GM21381 (cell line): ENCODE results near the gene GPR101.
"Not testable (repeated sequence)": the region's sequence is repeated elsewhere in the genome, so short reads cannot be mapped to it uniquely, and the experiment has no call there.

ENCODE experiments used
- ATAC-seq: cut with Tn5 transposase; IDR thresholded peaks from one replicate; pipeline ENCODE4 v1.9.1; 2021; ENCODE audit warnings: mild to moderate bottlenecking, moderate library complexity; ENCODE audit not compliant: unreplicated experiment

GPR101 gene

DNA sequence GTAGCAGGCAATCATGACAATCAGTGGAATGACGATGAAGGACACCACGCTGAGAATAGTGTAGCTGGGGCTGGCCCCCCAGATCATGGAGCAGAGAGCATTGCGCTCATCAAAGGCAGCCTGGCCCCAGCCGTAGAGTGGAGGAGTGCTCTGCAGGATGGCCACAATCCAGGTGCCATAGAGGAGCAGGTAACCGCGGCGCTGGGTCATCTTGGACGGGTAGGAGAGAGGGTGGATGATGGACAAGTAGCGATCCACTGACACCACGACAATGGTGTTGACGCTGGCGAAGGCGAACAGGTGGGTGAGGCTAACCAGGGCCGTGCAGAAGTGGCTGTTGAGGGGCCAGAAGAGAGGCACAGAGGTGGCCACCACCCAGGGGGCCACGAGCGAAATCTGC, 2.8 kb downstream of the GPR101 start:
- ATAC-seq: no peak

DNA sequence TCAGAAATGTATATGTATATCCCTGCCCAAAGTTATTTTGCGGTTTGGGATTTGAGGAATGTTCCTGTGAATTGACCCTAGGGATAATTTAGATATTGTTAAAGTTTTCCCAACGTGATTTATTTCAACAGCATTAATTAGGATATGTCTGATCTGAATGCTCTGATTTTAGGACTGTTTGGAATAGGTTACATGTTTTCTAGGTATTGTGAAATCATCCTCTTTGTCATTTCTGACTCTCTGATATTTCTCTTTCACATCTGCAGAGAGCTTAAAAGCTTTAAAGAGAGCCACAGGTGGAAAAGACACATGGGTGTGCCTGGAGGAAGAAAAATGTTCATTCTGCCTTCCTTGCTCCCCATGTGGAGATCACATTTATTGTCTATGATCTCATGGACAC, 5.1 kb downstream of the GPR101 start:
- no peak for ATAC-seq

DNA sequence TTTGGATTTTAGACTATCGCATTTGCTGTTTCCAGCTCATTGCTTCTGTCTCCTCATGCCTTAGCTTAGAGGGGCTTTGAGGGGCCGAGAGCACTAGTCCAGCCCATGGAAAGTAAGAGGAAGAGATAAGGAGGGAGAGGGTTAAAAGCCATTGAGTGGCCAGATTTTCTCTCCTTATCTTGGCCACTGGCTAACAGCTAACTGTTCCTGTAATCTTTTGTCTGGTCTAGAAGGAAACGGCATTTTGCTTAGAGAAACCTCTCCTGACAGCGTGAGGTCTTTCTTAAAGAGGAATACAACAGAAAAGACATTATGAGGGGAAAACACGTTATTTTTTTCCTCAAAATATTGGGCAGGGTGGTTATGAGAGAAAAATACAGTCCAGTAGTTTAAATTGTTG, 7.9 kb downstream of the GPR101 start:
- ATAC-seq: no peak

DNA sequence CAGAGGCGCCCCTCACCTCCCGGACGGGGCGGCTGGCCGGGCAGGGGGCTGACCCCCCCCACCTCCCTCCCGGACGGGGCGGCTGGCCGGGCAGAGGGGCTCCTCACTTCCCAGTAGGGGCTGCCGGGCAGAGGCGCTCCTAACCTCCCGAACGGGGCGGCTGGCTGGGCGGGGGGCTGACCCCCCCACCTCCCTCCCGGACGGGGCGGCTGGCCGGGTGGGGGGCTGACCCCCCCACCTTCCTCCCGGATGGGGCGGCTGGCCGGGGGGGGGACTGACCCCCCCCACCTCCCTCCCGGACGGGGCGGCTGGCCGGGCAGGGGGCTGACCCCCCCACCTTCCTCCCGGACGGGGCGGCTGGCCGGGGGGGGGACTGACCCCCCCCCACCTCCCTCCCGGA, 33.6 kb downstream of the GPR101 start:
- ATAC-seq: not testable (repeated sequence)

DNA sequence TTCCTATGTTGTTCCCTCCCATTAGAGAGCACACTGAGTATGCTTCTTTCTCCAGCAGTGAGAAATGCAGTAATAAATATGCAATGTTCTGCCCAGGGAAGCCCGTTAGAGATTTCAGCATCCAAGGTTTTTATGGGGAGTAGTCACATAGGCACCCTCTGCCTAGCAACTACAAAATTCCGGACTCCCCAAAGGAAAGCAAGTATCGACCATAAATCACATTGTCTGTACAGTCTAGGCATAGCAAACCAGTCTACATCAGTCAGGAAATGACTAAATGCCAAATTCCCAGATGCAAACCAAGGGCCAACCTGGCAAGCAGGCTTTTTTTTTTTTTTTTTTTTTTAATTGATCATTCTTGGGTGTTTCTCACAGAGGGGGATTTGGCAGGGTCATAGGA, 34.8 kb downstream of the GPR101 start:
- ATAC-seq: no peak
